NOMO-1 (cell line): Measurements from ENCODE around the gene RABGAP1.

Experiments
- DNase-seq, 2 experiments: peaks; one replicate each; lab custom pipeline; 2025; ENCODE audit not compliant: unreplicated experiment in 2 of 2; lab: John Stamatoyannopoulos, UW

RABGAP1 gene

GRCh38 chr9:123044586-123044985, 103.8 kb downstream of the RABGAP1 start:
- no peak for DNase-seq

- no peak for DNase-seq
These were observed 105.8 kb downstream of the RABGAP1 start for GRCh38 chr9:123046406-123047195.

GRCh38 chr9:123048748-123049147, 107.9 kb downstream of the RABGAP1 start:
- no peak for DNase-seq

GRCh38 chr9:123049589-123050222, 108.9 kb downstream of the RABGAP1 start:
- DNase-seq, result no peak

- DNase-seq, result no peak
These were observed 112.2 kb downstream of the RABGAP1 start for GRCh38 chr9:123053046-123053445.

- no peak for DNase-seq
These were observed 112.9 kb downstream of the RABGAP1 start for GRCh38 chr9:123053711-123054110.

GRCh38 chr9:123058834-123059233, 118.0 kb downstream of the RABGAP1 start:
- DNase-seq, result no peak

GRCh38 chr9:123059472-123060220, 118.8 kb downstream of the RABGAP1 start:
- DNase-seq, result no peak

GRCh38 chr9:123061216-123061615, 120.4 kb downstream of the RABGAP1 start:
- no peak for DNase-seq

- DNase-seq, result no peak
These were observed 121.7 kb downstream of the RABGAP1 start for GRCh38 chr9:123062351-123063176.

- no peak for DNase-seq
These were observed 122.4 kb downstream of the RABGAP1 start for GRCh38 chr9:123063177-123063598.

- DNase-seq, result no peak
These were observed 123.1 kb downstream of the RABGAP1 start for GRCh38 chr9:123063896-123064295.

GRCh38 chr9:123064716-123065115, 123.9 kb downstream of the RABGAP1 start:
- DNase-seq, result no peak

- no peak for DNase-seq
These were observed 124.4 kb downstream of the RABGAP1 start for GRCh38 chr9:123065196-123065595.

GRCh38 chr9:123067136-123067535, 126.3 kb downstream of the RABGAP1 start:
- DNase-seq, result no peak

GRCh38 chr9:123069010-123069481, 128.2 kb downstream of the RABGAP1 start:
- no peak for DNase-seq

- no peak for DNase-seq
These were observed 129.4 kb downstream of the RABGAP1 start for GRCh38 chr9:123070198-123070597.

- DNase-seq, result no peak
These were observed 131.7 kb downstream of the RABGAP1 start for GRCh38 chr9:123072407-123072995.

- DNase-seq, result no peak
These were observed 132.6 kb downstream of the RABGAP1 start for GRCh38 chr9:123073441-123073840.

- no peak for DNase-seq
These were observed 133.2 kb downstream of the RABGAP1 start for GRCh38 chr9:123073991-123074422.
